GM06990 (cell line): ENCODE measurements around the gene SCLY.
A peak's percentile ranks its signal among the peaks of the same experiment; 100 is the strongest.

ENCODE experiments used
- DNase-seq: peaks from one replicate; pipeline ENCODE4 v3.0.0-alpha.2; 2011; ENCODE audit not compliant: insufficient read length; ENCODE audit errors: extremely low read depth
- H3K27me3 ChIP-seq: replicated peaks from 2 replicates; pipeline ENCODE4 v1.6.0; 2011; ENCODE audit warnings: low read length; ENCODE audit not compliant: control insufficient read depth, insufficient read depth
- H3K36me3 ChIP-seq: 2 replicates; pipeline ENCODE4 v1.5.1; 2011; ENCODE audit warnings: low read length; ENCODE audit not compliant: control insufficient read depth, insufficient read depth
- H3K4me3 ChIP-seq: replicated peaks from 2 replicates; pipeline ENCODE4 v1.5.1; 2011; ENCODE audit warnings: low read depth, mild to moderate bottlenecking, control low read depth, low read length
- CTCF ChIP-seq: IDR thresholded peaks from 2 replicates; pipeline ENCODE4 v1.5.1; 2011; ENCODE audit warnings: low read length, control low read depth, mild to moderate bottlenecking, inconsistent platforms; ENCODE audit not compliant: insufficient read depth, poor library complexity, severe bottlenecking

The SCLY gene

GRCh38 chr2:238137885-238138284 lies 77.1 kb downstream of the SCLY start:
- Histone ChIP-seq H3K36me3 (no peaks in the 10 kb centered on the region), H3K4me3 (no peak overlapping the region), H3K27me3 (no peaks in the 10 kb centered on the region)
- DNase-seq = no peak
- TF ChIP-seq CTCF = no peak

GRCh38 chr2:238138331-238139195 lies 77.8 kb downstream of the SCLY start, which contains the start of gene KLHL30:
TSS of gene KLHL30 (plus strand) at chr2:238138668. CDS start at chr2:238140755, 2,087 bp downstream.
- Histone ChIP-seq H3K4me3 (no peak within 1 kb of the TSS), H3K27me3 (no peaks in the 10 kb centered on the region), H3K36me3 (no peaks in the 10 kb centered on the region)
- TF ChIP-seq CTCF = no peak
- DNase-seq = no peak

- H3K36me3 ChIP-seq = no peaks in the 10 kb centered on the region
- no peaks in the 10 kb centered on the region for H3K27me3 ChIP-seq
- TF ChIP-seq CTCF = peak; percentile 68
- peak; percentile 65 for DNase-seq
- H3K4me3 ChIP-seq = no peak overlapping the region
Observed at GRCh38 chr2:238139196-238140039, 78.6 kb downstream of the SCLY start.

- TF ChIP-seq CTCF = no peak
- Histone ChIP-seq H3K36me3 (no peaks in the 10 kb centered on the region), H3K4me3 (no peak overlapping the region), H3K27me3 (no peaks in the 10 kb centered on the region)
- DNase-seq = no peak
Observed at GRCh38 chr2:238140040-238140439, 79.2 kb downstream of the SCLY start.

GRCh38 chr2:238140721-238141540 lies 80.1 kb downstream of the SCLY start:
- no peak for DNase-seq
- no peak overlapping the region for H3K4me3 ChIP-seq

More at GRCh38 chr2:238140721-238141540, 80.1 kb downstream of the SCLY start:
- Histone ChIP-seq H3K36me3 (no peaks in the 10 kb centered on the region), H3K27me3 (no peaks in the 10 kb centered on the region)
- no peak for TF ChIP-seq CTCF
